Kidney glomerular epithelial cell (primary cell): ENCODE measurements around the gene OTOS.

Source experiments
- DNase-seq: peaks from one replicate; lab custom pipeline; 2025; lab: John Stamatoyannopoulos, UW

The OTOS gene

GRCh38 chr2:240151477-240152031 is 11.1 kb upstream of the OTOS start:
- no peak for DNase-seq

- DNase-seq = peak; percentile 6
These were observed 9.7 kb upstream of the OTOS start for GRCh38 chr2:240149943-240150784.

DNA sequence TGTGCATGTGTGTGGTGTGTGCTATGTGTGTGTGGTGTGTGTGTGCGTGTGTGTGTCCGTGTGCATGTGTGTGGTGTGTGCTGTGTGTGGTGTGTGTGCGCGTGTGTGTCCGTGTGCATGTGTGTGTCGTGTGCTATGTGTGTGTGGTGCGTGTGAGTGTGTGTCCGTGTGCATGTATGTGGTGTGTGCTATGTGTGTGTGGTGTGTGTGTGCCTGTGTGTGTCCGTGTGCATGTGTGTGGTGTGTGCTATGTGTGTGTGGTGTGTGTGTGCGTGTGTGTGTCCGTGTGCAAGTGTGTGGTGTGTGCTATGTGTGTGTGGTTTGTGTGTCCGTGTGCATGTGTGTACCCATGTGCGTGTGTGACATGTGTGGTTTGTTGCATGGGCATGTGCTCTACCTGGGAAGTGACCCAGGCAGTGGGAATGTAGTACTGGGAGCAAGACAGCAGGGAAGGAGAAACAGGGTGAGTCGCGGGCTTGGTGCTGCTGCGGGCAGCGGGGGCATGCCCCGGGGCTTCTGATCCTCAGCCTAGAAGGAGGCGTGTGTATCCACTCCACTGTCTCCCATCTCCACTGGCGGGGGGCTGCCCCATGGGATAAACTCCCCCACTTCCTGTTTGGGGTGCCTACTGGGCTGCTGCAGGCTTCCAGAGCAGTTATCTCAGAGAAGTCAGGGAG is 7.6 kb upstream of the OTOS start:
- no peak for DNase-seq

DNA sequence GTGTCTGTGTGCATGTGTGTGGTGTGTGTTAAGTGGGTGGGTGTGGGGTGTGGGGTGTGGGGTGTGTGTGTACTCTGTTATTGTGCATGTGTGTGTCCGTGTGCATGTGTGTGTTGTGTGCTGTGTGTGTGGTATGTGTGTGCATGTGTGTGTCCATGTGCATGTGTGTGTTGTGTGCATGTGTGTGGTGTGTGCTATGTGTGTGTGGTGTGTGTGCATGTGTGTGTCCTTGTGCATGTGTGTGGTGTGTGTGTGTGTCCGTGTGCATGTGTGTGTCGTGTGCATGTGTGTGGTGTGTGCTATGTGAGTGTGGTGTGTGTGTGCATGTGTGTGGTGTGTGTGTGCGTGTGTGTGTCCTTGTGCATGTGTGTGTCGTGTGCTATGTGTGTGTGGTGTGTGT is 6.9 kb upstream of the OTOS start:
- no peak for DNase-seq

GRCh38 chr2:240146627-240147278 is 6.3 kb upstream of the OTOS start:
- no peak for DNase-seq

GRCh38 chr2:240146141-240146561 is 5.7 kb upstream of the OTOS start:
- no peak for DNase-seq

DNA sequence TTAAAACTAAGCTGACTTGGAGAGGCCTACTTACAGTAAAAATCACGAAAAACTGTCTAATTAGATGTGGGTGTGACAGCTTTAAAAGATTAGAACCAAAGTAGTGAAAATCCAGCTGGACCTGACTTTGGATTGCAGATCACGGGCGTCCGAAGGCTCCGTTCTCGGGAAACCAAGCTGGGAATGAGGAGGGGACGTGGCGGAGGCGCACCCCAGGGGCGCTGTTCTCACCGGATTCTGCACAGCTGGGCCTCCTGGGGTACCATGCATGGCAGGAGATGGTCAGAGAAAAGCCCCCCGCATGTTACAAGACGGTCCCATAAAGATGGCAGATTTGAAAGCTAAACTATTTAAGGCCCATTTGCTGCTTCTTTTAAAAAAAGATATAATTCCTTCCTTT is 5.0 kb upstream of the OTOS start:
- no peak for DNase-seq

DNA sequence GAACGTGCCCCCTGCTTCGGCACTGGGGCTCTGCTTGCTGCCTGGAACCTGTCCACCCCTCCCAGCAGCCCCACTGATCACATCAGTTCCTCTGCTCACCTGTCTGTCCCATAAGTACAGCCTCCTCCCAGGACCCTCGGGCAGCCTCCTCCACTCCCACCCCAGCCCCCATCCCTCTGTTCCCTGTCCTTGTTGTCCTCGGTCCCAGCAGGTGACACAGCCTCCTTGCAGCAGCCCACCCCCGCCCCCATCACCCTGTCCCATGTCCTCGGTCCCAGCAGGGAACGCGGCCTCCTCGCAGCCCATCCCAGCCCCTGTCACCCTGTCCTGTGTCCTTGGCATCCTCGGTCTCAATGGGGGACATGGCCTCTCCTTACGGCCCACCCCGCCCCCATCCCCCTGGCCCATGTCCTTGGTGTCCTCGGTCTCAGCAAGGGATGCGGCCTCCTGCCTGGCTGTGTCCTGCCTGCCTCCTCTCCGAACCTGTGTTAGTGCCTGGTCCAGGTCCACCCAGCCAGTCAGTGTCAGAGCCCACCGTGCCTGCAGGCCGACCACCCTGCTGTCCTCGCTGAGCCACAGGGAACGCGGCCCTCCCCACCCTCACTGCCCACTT is 4.3 kb upstream of the OTOS start:
- no peak for DNase-seq

GRCh38 chr2:240143801-240144648 is 3.6 kb upstream of the OTOS start:
- peak; percentile 9 for DNase-seq

DNA sequence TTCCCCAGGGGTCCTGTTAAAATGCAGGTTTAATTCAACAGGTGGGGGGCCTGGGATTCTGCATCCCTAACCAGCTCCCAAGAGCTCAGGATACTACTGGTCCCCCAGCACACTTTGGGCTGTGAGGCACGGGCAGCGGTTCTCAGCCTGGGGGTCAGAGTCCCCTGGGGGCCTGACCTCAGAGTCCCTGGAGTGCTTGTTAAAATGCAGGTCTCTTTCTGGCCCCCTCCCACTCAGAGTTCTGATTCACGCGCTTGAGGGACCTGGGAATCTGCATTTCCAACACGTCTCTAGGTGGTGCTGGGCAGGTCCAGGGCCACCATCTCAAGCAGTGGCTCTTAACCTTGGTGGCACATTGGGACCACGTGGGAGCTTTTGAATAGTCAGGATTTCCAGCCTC is 2.8 kb upstream of the OTOS start:
- DNase-seq = no peak

DNA sequence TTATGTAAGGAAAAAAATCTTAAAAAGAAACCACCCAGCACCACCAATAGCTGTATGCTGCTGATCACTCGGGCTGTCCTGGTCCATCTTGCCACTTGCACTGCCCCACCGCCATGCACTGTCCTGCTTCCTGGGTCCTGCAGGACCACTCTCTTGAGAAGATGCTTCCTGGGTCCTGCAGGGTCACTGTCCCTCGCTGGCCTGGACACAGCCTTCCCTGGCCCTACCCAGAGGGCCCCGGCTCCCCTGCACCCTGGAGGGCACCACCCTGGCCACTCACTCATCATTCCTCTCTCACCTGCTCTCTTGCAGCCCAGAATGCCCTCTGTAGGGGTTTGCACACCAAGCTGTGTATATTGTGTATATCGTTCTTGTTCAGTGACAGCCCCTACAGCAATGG is 2.4 kb upstream of the OTOS start:
- no peak for DNase-seq

DNA sequence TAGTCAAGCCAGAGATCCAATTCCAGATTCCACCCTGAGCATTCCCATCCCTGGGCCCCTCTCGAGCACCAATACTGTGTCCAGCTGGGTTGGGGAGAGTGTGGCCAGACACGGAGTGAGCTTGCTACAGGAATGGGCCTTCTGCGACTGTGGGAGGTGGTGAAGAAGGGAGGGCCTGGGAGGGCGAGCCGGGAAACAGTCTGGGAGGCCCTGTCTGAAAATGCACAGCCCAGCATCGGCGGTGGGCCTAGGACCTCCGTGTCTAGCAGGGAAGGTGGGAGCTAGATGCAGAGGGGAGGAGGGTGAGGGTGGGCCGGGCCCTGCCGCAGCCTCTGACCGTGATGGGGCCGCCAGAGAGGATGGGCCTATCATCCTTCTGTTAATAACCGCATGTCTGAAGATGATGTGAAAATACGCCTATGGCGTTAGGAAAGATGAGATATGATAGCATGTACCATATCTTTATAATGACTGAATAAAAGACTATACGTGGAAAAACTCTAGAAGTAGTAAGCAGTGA is 1.9 kb upstream of the OTOS start:
- DNase-seq = no peak

GRCh38 chr2:240141736-240142135 is 1.3 kb upstream of the OTOS start:
- no peak for DNase-seq

DNA sequence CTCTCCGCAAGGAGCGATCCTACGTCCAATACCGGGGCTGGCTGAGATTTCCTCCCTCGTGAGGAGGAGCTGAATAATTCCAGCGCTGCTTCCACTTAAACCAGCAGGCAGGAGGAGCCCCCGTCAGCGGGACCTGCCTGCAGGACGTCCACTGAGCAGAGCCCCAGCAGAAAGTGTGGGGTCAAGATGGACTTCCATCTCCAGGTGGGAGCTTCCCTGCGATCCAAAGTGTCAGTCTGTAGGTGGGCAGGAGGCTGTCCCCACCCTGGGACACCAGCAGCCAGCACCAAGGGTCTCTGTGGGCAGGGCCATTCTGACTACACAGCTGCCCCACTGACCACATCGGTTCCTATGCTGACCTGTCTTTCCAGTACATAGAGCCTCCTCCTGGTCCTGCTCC is 462 bp upstream of the OTOS start:
- no peak for DNase-seq

GRCh38 chr2:240139666-240140393 is 628 bp downstream of the OTOS start:
- no peak for DNase-seq

DNA sequence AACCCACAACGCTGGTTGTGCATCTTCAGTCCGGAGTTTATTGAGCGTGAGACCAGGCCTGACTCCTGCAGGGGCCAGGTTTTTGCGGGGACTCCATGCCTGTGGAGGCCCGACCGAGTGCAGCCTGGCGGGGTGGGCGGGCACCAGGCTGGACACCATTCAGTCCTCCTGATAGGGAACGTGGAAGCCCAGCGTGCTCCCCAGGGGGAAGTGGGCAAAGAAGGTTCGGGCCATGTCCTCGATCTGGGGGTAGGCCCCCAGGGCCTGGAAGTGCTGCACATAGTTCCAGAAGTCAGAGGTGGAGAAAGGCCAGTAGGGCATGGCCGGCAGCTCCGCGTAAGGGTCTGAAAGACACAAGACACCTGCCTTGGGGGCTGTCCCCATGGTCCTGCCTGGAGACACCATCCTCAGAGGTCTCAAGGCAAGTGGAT is 1.4 kb downstream of the OTOS start:
- DNase-seq = no peak

DNA sequence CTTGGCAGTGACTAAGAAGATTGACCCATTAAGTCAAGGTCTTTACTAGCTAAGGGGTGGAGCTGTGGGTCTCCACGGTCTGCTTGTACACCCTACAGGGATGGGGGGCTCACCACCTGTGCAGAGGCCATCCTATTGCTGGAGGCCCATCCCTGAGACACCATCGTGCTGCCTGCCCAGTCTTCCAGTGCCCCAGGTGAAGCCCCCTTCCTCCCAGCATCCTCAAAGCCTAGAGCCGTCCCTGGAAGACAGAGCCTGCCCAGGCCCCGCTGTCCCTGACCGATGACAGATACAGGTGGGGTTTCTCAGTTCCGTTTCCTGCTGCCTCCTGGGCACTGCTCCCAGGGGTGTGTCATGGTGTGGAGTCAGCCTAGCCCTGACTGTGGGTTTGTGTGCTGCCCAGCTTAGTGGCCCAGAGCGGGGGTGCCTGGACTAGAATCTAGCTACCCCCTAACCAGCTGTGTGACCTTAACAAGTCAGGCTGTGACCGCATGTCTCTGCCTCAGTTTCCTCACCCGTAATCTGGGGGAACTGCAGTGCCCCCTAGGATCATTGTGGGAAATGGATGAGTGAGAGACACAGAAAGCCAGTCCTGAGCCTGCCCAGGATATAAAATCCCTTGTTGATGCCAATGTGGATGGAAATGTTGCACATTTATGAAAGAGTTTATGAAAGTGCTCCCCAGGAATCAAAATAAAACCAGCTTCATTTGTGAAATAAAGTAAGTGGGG is 2.0 kb downstream of the OTOS start:
- DNase-seq = no peak

GRCh38 chr2:240137596-240138253 is 2.7 kb downstream of the OTOS start:
- no peak for DNase-seq

DNA sequence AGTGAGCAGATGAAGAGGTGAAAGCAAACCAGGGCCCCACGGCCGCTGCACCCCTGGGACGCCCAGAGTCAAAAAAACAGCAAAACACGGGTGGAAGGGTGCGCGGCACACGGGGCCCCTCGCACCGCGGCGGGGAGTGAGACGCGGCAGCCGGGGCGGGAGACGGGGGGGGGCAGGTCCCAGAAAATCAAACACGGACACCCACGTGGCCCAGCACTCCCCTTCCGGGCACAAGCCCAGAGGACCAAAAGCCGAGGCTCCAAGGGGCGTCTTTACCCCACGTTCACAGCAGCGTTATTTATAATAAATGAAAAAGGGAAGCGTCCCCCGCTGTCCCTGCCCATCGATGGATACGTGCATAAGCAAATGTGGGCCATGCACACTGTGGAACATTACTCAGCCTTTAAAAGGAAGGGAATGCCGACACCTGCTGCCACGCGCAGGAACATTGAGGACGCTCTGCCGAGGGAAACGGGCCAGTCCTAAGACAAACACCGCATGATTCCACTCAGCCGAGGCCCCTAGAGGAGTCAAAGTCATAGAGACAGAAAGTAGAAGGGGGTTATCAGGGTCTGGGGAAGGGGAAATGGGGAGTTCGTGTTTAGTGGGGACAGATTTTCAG is 3.7 kb downstream of the OTOS start:
- DNase-seq = no peak
